Activated CD4-positive, alpha-beta T cell treated with anti-CD3 and anti-CD28 coated beads, Interleukin-2, amount 10 ng/mL, durations not matched to agents 24 days and 14 days (primary cell): ENCODE data around the gene ZNF613. TPM values are rescaled to one million over a fixed set of nuclear protein-coding genes. Genes with fewer than 3 reads are reported as not detected.
"Not testable (repeated sequence)": the region's sequence is repeated elsewhere in the genome, so short reads cannot be mapped to it uniquely, and the experiment has no call there.

ENCODE experiments used
- DNase-seq: peaks from one replicate; pipeline ENCODE4 v3.0.0; 2022
- H3K27ac Mint-ChIP-seq: one replicate; pipeline ENCODE4 v1.8.0; 2022; ENCODE audit warnings: mild to moderate bottlenecking, mixed read lengths
- H3K27me3 Mint-ChIP-seq: one replicate; pipeline ENCODE4 v1.8.0; 2022; ENCODE audit warnings: mixed read lengths
- H3K36me3 Mint-ChIP-seq: one replicate; pipeline ENCODE4 v1.8.0; 2022; ENCODE audit warnings: low read depth, mild to moderate bottlenecking, mixed read lengths
- H3K4me1 Mint-ChIP-seq: one replicate; pipeline ENCODE4 v1.8.0; 2021; ENCODE audit warnings: mixed read lengths
- H3K4me3 Mint-ChIP-seq: one replicate; pipeline ENCODE4 v1.8.0; 2022; ENCODE audit warnings: mild to moderate bottlenecking, moderate library complexity, mixed read lengths
- H3K9me3 Mint-ChIP-seq: one replicate; pipeline ENCODE4 v1.8.0; 2021; ENCODE audit warnings: mixed read lengths
- intact Hi-C: fragments of 100-400 bp; cut with micrococcal nuclease; formaldehyde crosslinking; loops from one replicate; pipeline ENCODE4 v1.15.1; 2023
- total RNA-seq: library from RNA; stranded (reverse); gene quantifications from 2 replicates; pipeline ENCODE4 v1.2.3, GENCODE V29; 2022

ZNF613 gene
- total RNA-seq, 1 donor from 2014 or later: 5.0 TPM

DNA sequence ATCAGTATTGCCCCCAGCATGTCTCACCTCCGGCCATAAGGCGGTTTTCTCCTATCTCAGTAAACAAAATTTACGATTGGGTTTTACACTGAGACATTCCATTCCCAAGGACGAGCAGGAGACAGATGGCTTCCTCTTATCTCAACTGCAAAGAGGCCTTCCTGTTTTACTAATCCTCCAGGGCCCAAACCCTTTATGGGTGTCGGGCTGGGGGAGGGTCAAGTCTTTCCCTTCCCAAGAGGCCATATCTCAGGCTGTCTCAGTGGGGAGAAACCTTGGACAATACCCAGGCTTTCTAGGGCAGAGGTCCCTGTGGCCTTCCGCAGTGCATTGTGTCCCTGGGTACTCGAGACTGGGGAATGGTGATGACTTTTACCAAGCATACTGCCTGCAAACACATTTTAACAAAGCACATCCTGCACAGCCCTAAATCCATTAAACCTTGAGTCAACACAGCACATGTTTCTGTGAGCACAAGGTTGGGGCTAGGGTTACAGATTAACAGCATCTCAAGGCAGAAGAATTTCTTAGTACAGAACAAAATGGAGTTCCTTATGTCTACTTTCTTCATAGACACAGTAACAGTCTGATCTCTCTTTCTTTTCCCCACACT is 33.5 kb downstream of the ZNF613 start:
- peaks cover 66% of the 10 kb centered on the region for H3K9me3 Mint-ChIP-seq
- H3K27me3 Mint-ChIP-seq, H3K27ac Mint-ChIP-seq, H3K4me1 Mint-ChIP-seq, intact Hi-C loops, H3K4me3 Mint-ChIP-seq, DNase-seq: not testable (repeated sequence)
- peaks cover 34% of the 10 kb centered on the region for H3K36me3 Mint-ChIP-seq

DNA sequence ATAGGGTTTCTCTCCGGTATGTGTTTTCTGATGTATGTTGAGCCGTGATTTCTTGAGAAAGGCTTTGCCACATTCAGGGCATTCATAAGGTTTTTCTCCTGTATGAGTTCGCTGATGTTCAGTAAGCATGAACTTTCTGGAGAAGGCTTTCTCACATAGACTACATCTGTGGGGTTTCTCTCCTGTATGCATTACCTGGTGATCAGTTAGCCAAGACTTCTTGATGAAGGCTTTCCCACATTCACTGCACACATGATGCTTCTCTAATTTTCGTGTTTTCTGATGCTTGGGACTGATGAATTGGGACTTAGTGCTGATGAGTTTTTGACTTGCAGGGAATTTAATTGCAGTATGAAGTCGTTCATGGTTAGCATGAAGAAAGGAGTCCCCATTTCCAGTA is 38.3 kb downstream of the ZNF613 start:
- no peak for DNase-seq
- Mint-ChIP-seq H3K27me3 (no peaks in the 10 kb centered on the region), H3K27ac (no peak overlapping the region), H3K4me1 (no peaks in the 10 kb centered on the region), H3K36me3 (peaks cover 68% of the 10 kb centered on the region), H3K9me3 (peaks cover 55% of the 10 kb centered on the region), H3K4me3 (no peak overlapping the region)
- intact Hi-C loops: no loop called here

DNA sequence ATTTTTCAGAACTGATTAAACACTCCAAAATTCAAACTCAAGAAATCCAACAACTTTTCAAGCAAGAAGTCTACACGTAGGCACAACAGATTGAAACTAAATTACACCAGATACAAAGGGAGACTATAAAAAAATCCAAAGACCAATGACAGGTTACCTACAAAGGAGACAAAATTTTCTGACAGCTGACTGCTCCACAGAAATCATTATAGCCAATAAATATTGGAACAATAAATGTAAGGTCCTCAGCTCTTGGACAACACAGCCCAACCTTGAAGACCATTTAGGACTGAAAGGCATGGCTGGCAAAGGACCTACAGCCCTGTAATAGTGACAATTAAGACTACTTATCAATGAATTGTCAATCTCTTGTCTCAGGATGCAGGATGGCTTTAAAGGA is 43.4 kb downstream of the ZNF613 start:
- peaks cover 84% of the 10 kb centered on the region for H3K36me3 Mint-ChIP-seq
- H3K27ac Mint-ChIP-seq: no peak overlapping the region
- no peak for DNase-seq
- H3K4me1 Mint-ChIP-seq: no peaks in the 10 kb centered on the region
- H3K4me3 Mint-ChIP-seq: no peak overlapping the region
- no peaks in the 10 kb centered on the region for H3K27me3 Mint-ChIP-seq
- H3K9me3 Mint-ChIP-seq: peaks cover 24% of the 10 kb centered on the region
- intact Hi-C loops: no loop called here

DNA sequence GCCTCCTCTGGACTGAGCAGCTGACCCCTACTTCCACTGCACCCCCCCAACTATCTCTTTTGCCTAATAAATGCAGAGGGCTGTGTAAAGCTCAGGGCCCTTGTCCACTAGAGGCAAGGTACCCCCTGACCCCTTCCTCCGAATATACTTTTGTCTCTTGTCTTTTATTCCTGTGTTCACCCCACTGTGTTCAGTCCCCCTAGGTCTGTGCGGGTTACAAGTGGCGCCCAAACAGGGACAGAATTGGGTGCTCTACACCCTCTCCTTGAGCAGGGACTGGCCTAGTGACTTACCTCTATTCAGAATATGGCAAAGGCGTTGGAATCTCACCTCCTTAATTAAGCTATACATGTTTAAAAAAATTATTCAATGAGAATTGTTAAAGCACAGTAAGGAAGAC is 44.4 kb downstream of the ZNF613 start:
- intact Hi-C loops: no loop called here
- peaks cover 80% of the 10 kb centered on the region for H3K36me3 Mint-ChIP-seq
- no peaks in the 10 kb centered on the region for H3K4me1 Mint-ChIP-seq
- no peak overlapping the region for H3K4me3 Mint-ChIP-seq
- peaks cover 26% of the 10 kb centered on the region for H3K9me3 Mint-ChIP-seq
- H3K27ac Mint-ChIP-seq: no peak overlapping the region
- peak; percentile 64 for DNase-seq
- no peaks in the 10 kb centered on the region for H3K27me3 Mint-ChIP-seq

DNA sequence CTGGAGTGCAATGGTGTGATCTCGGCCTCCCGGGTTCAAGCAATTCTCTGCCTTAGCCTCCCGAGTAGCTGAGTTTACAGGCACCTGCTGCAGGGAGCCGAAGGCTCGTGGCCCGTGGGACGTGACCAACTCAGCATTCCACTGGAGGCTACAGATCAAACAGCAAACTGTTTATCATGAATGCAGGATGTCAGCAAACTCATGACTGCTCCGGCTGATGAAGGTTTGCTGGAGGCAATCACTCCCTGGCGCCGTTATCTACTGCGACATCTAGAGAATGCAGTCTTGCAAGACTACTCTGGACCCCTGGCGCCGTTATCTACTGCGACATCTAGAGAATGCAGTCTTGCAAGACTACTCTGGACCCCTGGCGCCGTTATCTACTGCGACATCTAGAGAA is 48.5 kb downstream of the ZNF613 start:
- peaks cover 87% of the 10 kb centered on the region for H3K36me3 Mint-ChIP-seq
- intact Hi-C loops, H3K4me3 Mint-ChIP-seq, DNase-seq, H3K4me1 Mint-ChIP-seq, H3K27me3 Mint-ChIP-seq, H3K27ac Mint-ChIP-seq: not testable (repeated sequence)
- peaks cover 28% of the 10 kb centered on the region for H3K9me3 Mint-ChIP-seq

DNA sequence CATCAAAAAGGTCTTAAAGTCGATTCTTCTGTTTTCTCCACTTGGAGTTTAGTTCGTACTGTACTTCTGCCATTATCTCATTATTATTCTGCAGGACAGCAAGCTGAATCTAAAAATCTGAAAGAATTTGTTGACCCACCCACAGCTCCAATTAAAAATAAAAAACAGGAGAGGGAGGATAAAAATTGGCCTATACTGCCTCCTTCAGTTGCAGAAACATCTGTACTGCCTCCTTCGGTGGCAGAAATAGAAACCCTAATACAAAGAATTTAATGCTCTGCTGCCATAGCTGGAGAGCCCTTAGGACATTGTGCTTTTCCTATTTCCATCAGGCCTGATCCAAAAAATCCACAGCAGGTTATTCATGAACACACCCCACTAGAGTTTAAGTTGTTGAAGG is 49.6 kb downstream of the ZNF613 start:
- DNase-seq: no peak
- intact Hi-C loops: no loop called here
- Mint-ChIP-seq H3K4me3 (no peak overlapping the region), H3K27me3 (no peaks in the 10 kb centered on the region), H3K4me1 (no peaks in the 10 kb centered on the region), H3K27ac (no peak overlapping the region), H3K36me3 (peaks cover 83% of the 10 kb centered on the region), H3K9me3 (peaks cover 30% of the 10 kb centered on the region)

DNA sequence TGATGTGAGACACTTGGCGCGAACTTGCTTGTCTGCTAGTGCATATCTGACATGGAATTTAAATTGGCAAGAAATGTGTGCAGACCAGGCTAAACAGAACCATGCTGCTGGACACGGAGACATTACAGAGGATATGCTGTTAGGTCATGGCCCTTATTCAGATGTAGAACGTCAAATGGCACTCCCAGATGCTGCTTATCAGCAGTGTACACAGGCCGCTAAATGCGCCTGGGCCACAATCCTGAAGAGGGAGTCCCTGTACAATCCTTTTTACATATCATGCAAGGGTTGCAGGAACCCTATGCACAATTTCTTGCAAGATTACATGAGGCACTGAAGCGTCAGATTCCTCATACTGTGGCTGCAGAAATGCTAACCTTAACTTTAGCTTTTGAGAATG is 50.1 kb downstream of the ZNF613 start:
- Mint-ChIP-seq H3K27me3 (no peaks in the 10 kb centered on the region), H3K36me3 (peaks cover 81% of the 10 kb centered on the region), H3K27ac (no peak overlapping the region), H3K9me3 (peaks cover 28% of the 10 kb centered on the region), H3K4me1 (no peaks in the 10 kb centered on the region), H3K4me3 (no peak overlapping the region)
- intact Hi-C loops: no loop called here
- no peak for DNase-seq

GRCh38 chr19:51978882-51979281 is 51.6 kb downstream of the ZNF613 start:
- peaks cover 32% of the 10 kb centered on the region for H3K9me3 Mint-ChIP-seq
- H3K4me3 Mint-ChIP-seq: no peak overlapping the region
- peaks cover 75% of the 10 kb centered on the region for H3K36me3 Mint-ChIP-seq
- intact Hi-C loops: no loop called here
- DNase-seq: no peak
- H3K4me1 Mint-ChIP-seq: no peaks in the 10 kb centered on the region
- H3K27ac Mint-ChIP-seq: no peak overlapping the region
- H3K27me3 Mint-ChIP-seq: no peaks in the 10 kb centered on the region

DNA sequence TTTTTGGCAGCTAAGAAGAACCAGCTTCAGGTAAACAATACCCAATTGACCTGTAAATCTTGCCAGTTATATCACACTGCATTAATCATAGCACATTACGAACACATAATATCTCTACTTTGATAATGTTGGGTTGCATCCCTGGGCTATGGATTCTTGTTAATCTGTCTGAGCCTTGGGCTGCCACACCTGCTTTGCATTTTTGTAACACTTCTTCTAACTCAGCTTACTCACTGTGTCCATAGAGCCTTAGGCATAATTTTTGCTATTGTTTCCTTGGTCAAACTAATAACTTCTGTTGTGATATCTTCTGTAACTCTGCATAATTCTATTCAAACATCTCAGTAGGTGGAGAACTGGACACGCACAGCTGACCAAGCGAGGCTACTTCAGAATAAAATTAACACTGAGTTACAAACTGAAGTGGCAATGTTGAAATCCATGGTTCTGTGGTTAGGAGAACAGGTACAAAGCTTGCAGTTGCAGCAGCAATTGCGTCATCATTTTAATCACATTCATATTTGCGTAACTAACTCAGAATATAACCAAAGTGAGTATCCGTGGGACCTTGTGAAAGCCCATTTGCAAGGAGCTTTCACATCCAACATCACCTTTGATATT is 53.0 kb downstream of the ZNF613 start:
- H3K27ac Mint-ChIP-seq: no peak overlapping the region
- H3K4me1 Mint-ChIP-seq: peaks cover 2% of the 10 kb centered on the region
- no peak for DNase-seq
- intact Hi-C loops: no loop called here
- no peaks in the 10 kb centered on the region for H3K27me3 Mint-ChIP-seq
- H3K4me3 Mint-ChIP-seq: no peak overlapping the region
- H3K9me3 Mint-ChIP-seq: peaks cover 32% of the 10 kb centered on the region
- peaks cover 69% of the 10 kb centered on the region for H3K36me3 Mint-ChIP-seq

DNA sequence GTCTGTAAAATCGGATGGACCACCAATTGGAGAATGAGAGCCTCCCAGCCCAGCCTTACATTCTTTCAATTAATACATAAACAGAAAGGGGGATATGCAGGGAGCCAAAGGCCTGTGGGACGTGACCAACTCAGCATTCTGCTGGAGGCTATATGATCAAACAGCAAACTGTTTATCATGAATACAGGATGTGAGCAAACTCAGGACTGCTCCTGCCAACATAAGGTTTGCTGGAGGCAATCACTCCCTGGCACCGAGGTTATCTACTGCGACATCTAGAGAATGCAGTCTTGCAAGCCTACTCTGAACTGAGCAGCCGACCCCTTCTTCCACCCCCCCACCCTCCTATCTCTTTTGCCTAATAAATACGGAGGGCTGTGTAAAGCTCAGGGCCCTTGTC is 53.7 kb downstream of the ZNF613 start:
- H3K27ac Mint-ChIP-seq, DNase-seq, H3K4me1 Mint-ChIP-seq, intact Hi-C loops, H3K27me3 Mint-ChIP-seq, H3K4me3 Mint-ChIP-seq: not testable (repeated sequence)
- Mint-ChIP-seq H3K36me3 (peaks cover 72% of the 10 kb centered on the region), H3K9me3 (peaks cover 32% of the 10 kb centered on the region)

- H3K36me3 Mint-ChIP-seq: peaks cover 70% of the 10 kb centered on the region
- H3K4me3 Mint-ChIP-seq: no peak overlapping the region
- intact Hi-C loops: no loop called here
- H3K9me3 Mint-ChIP-seq: peaks cover 29% of the 10 kb centered on the region
- no peak for DNase-seq
- H3K27ac Mint-ChIP-seq: no peak overlapping the region
- no peaks in the 10 kb centered on the region for H3K27me3 Mint-ChIP-seq
- peaks cover 8% of the 10 kb centered on the region for H3K4me1 Mint-ChIP-seq
These were observed 56.1 kb downstream of the ZNF613 start for GRCh38 chr19:51983361-51983760.

GRCh38 chr19:51986309-51987291 is 59.3 kb downstream of the ZNF613 start, which contains the start of gene ZNF350:
ZNF350 (minus strand) TSS chr19:51986840; CDS start chr19:51974360, 12,480 bp downstream.
- peak; percentile 96 for DNase-seq
- Mint-ChIP-seq H3K4me1 (peaks cover 8% of the 10 kb centered on the region), H3K27ac (peak within 1 kb of the TSS; percentile 92), H3K9me3 (peaks cover 30% of the 10 kb centered on the region), H3K4me3 (peak within 1 kb of the TSS; percentile 91), H3K27me3 (no peaks in the 10 kb centered on the region), H3K36me3 (peaks cover 52% of the 10 kb centered on the region)
- intact Hi-C loops: loop anchor here (1.0 to 2.0 kb wide), 5 partner anchors 22 to 82 kb away; partner anchors contain the start of genes ZNF432, ZNF613, ZNF614 and ZNF615

DNA sequence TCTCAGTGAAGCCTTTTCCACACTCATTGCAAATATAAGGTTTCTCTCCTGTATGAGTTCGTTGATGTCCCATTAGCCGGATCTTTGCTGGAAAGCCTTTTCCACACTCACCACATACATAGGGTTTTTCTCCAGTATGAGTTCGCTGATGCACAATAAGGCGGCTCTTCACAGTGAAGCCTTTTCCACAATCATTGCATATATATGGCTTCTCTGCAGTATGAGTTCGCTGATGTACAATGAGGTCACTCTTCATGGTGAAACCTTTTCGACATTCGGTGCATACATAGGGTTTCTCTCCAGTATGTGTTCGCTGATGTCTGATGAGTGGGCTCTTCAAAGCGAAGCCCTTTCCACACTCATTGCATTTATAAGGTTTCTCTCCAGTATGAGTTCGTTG is 66.2 kb downstream of the ZNF613 start:
- Mint-ChIP-seq H3K27ac (no peak overlapping the region), H3K36me3 (peaks cover 64% of the 10 kb centered on the region), H3K27me3 (no peaks in the 10 kb centered on the region), H3K4me3 (no peak overlapping the region), H3K4me1 (no peaks in the 10 kb centered on the region), H3K9me3 (peaks cover 38% of the 10 kb centered on the region)
- intact Hi-C loops: no loop called here
- DNase-seq: no peak
